Endometrial microvascular endothelial cells (primary cell): ENCODE data around the gene MEIS2. TPM values are rescaled to one million over a fixed set of nuclear protein-coding genes. Genes with fewer than 3 reads are reported as not detected.

ENCODE experiments used
- in situ Hi-C: cut with HindIII; loops from 2 replicates; pipeline ENCODE4 v1.10.0; 2017; ENCODE audit warnings: low sequenced_read_pairs, low pct_unique_long_range_greater_than_20kb; ENCODE audit errors: inconsistent ontology term
- total RNA-seq: library from RNA; depleted of rRNA; stranded (reverse); fragments of >200 nt; gene quantifications from one replicate; pipeline ENCODE4 v1.2.3, GENCODE V29; 2015; ENCODE audit errors: inconsistent ontology term

The MEIS2 gene
- total RNA-seq, 1 donor from 2014 or later = 40.9 TPM

DNA sequence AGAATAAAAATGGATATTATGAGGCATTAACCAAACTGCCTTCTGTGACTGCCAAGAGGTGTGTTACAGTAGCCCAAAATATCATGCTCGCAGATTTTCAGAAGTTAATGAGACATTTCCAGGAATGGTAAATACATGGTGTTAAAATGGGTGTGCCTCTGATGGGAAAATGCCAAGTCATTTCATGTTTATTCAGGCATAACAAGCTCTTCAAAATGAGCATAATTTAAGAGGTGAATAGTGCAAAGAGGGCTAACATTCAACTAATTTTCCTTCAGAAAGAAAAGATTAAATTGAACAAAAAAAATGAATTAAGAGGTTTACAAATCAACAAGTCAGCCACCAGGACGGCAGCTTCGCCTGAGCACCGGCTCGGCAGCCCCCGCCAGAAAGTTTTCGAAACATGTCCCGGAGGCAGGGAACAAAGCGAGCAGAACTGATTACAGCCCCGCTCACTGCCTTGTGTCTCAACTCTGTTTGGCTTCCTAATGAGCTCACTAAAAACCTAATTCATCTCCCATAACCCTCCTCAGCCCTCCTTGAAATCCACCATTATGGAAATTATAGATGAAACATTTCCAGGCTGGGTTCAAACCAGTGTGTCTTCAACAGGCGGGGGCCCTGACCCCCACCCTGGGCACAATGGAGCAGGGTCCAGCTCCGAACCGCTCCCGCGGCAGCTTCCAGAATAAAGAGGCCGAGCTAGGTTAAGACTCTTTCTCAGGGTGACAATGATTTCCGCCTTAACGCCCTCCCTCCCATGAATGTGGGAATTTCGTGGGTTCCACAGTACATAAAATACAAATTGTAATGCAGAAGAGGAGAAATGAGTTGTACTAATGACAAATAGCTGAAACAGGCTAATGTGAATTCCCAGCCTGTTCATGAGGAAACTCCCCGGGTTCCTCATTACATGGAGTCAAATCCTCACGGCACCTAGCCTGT, 43.9 kb downstream of the MEIS2 start:
- in situ Hi-C loops = no loop called here

GRCh38 chr15:37055481-37055880, 44.9 kb downstream of the MEIS2 start:
- in situ Hi-C loops = no loop called here

DNA sequence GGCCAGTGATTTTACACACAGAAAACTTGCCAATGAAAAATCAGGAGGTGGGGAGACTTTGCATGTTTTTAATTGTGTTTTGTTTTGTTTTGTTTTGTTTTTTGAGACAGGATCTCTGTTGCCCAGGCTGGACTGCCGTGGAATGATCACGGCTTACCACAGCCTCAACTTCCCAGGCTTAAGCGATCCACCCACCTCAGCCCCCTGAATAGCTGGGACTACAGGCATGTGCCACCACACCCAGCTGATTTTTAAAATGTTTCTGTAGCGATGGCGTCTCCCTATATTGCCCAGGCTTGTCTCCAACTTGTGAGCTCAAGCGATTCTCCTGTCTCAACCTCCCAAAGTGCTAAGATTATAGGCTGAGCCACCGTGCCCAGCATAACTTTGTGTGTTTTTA, 46.0 kb downstream of the MEIS2 start:
- in situ Hi-C loops = no loop called here

DNA sequence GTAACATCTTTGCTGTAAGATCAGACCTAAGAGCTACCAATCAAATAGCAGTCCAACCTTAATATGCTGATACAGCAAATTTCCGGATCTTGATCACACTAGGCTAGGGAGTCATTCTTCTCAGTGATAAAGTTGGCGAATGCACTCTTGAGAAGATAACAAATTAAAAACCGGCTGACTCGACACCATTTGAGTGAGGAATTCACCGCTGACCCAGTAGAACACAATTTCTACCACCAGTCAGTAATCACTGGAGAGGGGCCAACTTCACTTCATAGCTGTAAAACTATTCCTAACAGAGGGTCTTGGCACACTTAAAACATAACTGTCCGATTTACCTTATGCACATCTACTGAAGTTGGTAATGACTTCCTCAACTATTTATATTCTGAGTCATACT, 47.2 kb downstream of the MEIS2 start:
- in situ Hi-C loops = no loop called here

- in situ Hi-C loops = no loop called here
These were observed 50.0 kb downstream of the MEIS2 start for GRCh38 chr15:37050345-37050744.

- in situ Hi-C loops = no loop called here
These were observed 53.3 kb downstream of the MEIS2 start for GRCh38 chr15:37046876-37047614.

- in situ Hi-C loops = no loop called here
These were observed 54.2 kb downstream of the MEIS2 start for GRCh38 chr15:37045859-37046740.

DNA sequence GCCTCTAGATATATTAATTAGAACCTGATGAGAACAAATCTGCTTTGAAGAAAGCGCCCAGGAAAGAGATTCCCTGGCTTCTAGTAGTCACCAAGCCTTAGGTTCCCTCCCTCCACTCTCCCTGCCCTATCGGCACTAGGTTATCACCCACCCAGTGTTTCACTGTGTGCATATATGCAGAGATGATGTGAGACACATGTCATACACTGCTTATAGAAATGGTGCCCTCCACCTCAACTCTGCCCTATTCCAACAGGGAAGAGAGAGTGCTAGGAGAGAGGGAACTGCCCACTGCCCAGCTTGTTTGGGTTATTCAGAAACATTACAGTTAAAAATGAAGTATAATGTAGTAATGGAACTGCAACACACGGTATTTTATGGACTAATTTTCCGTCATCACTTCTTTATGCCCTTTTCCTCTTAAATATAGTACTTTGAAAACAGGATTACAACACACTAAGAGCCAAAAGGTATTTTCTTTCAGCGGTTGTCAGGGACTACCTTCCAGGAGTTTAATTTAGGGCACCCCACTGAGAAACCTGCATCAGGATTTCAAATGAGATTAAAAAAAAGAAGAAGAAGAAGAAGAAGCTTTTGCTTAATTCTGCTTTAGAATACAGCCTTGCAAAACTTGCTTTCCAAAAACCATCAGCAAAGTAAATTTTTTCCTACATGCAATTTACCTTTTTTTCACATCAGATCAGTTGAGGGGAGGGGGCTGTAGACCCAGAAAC, 55.3 kb downstream of the MEIS2 start:
- in situ Hi-C loops = no loop called here

- in situ Hi-C loops = no loop called here
These were observed 58.5 kb downstream of the MEIS2 start for GRCh38 chr15:37041836-37042235.

GRCh38 chr15:37041042-37041441, 59.3 kb downstream of the MEIS2 start:
- in situ Hi-C loops = no loop called here

- in situ Hi-C loops = no loop called here
These were observed 60.1 kb downstream of the MEIS2 start for GRCh38 chr15:37040072-37040742.

DNA sequence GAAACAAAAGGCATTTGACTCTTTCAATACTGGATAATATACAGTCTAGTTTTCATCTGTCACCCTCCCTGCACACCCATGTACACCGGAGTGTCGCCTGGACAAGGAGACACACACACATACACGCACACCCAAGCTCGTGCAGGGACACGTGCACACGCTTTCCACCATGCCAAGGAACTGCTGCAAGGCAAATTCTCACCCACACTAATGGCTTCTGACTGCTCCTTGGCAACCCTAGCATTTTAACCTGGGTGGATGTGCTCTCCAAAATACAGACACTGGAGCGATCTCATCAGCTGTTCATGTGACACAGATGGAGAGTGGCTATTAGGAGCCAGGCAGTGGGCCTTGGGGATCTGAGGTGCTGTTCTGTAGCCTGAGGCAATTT, 61.6 kb downstream of the MEIS2 start:
- in situ Hi-C loops = no loop called here

DNA sequence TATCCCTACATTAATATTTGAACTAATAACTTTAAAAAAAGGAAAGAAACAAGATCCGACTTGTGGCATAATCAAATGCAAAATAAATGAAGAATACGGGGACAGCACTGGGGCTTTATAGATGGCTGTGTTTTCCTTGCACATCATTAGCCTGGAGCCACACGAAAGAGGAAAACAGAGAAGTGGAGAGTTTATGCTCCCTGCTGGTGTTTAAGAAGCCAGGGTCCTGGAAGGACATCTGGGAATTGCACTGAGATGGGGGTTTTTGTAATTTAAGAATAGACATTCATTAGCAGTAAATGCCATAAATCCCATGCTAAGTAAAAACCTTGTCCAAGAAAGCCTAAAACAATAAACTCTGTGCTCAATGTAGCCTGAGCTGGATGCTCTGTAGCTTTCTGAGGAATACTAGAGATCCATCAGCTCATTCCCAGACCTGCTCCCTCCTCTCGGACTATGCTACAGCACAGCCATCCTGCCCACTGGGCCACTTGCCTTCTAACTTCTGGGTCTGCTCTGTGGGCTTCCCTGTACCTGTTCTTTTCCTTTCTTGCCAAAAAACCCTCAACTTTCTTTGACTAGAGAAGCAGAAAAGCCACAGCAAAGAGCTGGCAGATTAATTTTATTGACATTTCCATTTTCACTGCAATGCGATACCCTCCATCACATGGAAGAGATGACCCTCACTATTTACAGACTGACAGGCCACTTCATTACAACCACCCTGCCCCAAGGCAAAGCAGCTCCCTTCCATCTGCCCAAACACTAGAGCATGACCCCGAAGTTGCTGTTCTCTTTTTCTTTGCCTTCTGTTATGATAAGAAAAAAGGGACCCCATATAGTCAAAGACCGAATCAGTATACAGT, 62.3 kb downstream of the MEIS2 start:
- in situ Hi-C loops = no loop called here

DNA sequence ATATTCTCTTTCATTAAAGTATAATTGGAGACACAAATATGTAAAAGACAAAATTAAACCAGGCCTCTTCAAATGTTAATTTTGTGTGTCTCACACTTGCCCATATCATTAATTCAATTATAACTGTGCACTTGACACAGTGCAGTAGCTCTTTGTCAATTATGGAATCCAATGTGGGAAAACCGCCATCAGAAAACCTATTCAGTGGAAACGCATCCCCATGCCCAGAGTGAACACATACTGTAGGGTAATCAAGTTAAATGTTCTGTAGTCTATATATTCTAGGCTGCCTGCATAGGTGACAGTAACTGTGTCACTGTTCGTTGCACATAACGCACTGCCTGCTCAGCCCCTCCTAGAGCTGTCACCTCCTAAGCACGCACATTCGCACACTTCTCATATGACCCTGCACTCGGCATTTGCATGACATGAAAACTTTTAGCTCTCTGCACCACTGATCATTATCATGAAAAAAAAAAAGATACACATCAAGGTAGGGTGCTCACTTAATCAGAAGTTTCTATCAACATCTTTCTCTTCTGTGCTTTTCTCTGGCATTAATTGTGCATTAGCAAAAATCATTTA, 63.2 kb downstream of the MEIS2 start:
- in situ Hi-C loops = no loop called here

GRCh38 chr15:37034835-37035748, 65.3 kb downstream of the MEIS2 start:
- in situ Hi-C loops = no loop called here

DNA sequence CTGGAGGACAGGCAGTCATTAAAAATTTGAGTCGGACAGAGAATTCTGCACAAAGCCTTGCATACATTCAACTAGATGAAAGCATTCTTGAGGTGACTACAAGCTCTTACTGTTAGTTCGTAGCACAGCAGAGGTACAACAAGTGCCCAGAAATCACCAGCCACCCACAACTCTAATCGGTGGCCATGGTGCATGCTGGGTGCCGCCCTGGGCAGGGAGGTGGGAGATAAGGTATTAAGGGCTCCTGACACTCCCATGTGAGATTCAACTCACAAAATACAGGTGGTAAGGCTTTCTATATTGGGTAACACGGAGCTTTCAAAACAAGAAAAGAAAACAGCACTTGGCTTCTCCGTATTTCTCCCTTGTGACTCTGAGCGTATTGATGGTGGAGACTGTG, 66.0 kb downstream of the MEIS2 start:
- in situ Hi-C loops = no loop called here
